Right ventricle myocardium inferior (tissue), 1 donor: Measurements from ENCODE around the gene ANKS1B. TPM values are rescaled to one million over a fixed set of nuclear protein-coding genes. Genes with fewer than 3 reads are reported as not detected.
"Not testable (repeated sequence)": the region's sequence is repeated elsewhere in the genome, so short reads cannot be mapped to it uniquely, and the experiment has no call there.

Experiments used
- ATAC-seq: fragments of 200-7000 bp; cut with Tn5 transposase; one replicate; pipeline ENCODE4 v1.9.1; 2020; ENCODE audit warnings: mild to moderate bottlenecking, moderate library complexity
- DNase-seq: peaks from one replicate; pipeline ENCODE4 v3.0.0; 2021; ENCODE audit errors: missing footprints
- intact Hi-C: fragments of 100-400 bp; cut with DNase I; formaldehyde crosslinking; loops from one replicate; pipeline ENCODE4 v1.11.0; 2022
- total RNA-seq: library from RNA; stranded (reverse); fragmentation: NEBNext Ultra II Directional; extraction: Animal tissue kit (Norgen Biotek cat#: 25700); gene quantifications from one replicate; pipeline ENCODE4 v1.2.1, GENCODE V29; 2021
- donor health status: DM: no; HTN: yes; CAD: no; lungs with severe emphysema.

Gene ANKS1B
- total RNA-seq, 1 donor from 2014 or later: 2.3 TPM

- ATAC-seq, intact Hi-C loops, DNase-seq: not testable (repeated sequence)
Measured at GRCh38 chr12:99797931-99798330, 186.8 kb downstream of the ANKS1B start.

GRCh38 chr12:99783421-99783820 lies 201.3 kb downstream of the ANKS1B start:
- no peak for ATAC-seq
- intact Hi-C loops: no loop called here
- DNase-seq: no peak

GRCh38 chr12:99772274-99772673 lies 212.5 kb downstream of the ANKS1B start:
- ATAC-seq (peak; percentile 54), DNase-seq (no peak)
- intact Hi-C loops: no loop called here

GRCh38 chr12:99771659-99772058 lies 213.1 kb downstream of the ANKS1B start:
- intact Hi-C loops: no loop called here
- no peak for ATAC-seq
- no peak for DNase-seq

- intact Hi-C loops: loop anchor here (10.0 kb wide), 1 partner anchor 725 kb away; no protein-coding TSS in a partner anchor
- ATAC-seq: no peak
- DNase-seq: no peak
Measured at GRCh38 chr12:99769396-99769980, 215.2 kb downstream of the ANKS1B start.

- no peak for ATAC-seq
- DNase-seq: no peak
- intact Hi-C loops: loop anchor here (10.0 kb wide), 1 partner anchor 724 kb away; no protein-coding TSS in a partner anchor
Measured at GRCh38 chr12:99768758-99769157, 216.0 kb downstream of the ANKS1B start.

- intact Hi-C loops: loop anchor here (10.0 kb wide), 1 partner anchor 723 kb away; no protein-coding TSS in a partner anchor
- ATAC-seq (no peak), DNase-seq (no peak)
Measured at GRCh38 chr12:99767809-99768208, 216.9 kb downstream of the ANKS1B start.

GRCh38 chr12:99766408-99766807 lies 218.3 kb downstream of the ANKS1B start:
- ATAC-seq (no peak), DNase-seq (no peak)
- intact Hi-C loops: loop anchor here (10.0 kb wide), 1 partner anchor 722 kb away; no protein-coding TSS in a partner anchor

- no peak for ATAC-seq
- intact Hi-C loops: loop anchor here (10.0 kb wide), 1 partner anchor 721 kb away; no protein-coding TSS in a partner anchor
Measured at GRCh38 chr12:99765469-99766114, 219.1 kb downstream of the ANKS1B start.

GRCh38 chr12:99759444-99759843 lies 225.3 kb downstream of the ANKS1B start:
- ATAC-seq (no peak), DNase-seq (no peak)
- intact Hi-C loops: no loop called here

More at GRCh38 chr12:99765469-99766114, 219.1 kb downstream of the ANKS1B start:
- DNase-seq: no peak

- DNase-seq (no peak), ATAC-seq (no peak)
- intact Hi-C loops: no loop called here
Measured at GRCh38 chr12:99758997-99759396, 225.7 kb downstream of the ANKS1B start.

GRCh38 chr12:99752740-99753139 lies 232.0 kb downstream of the ANKS1B start:
- no peak for ATAC-seq
- DNase-seq: no peak
- intact Hi-C loops: no loop called here

GRCh38 chr12:99746538-99746937 lies 238.2 kb downstream of the ANKS1B start:
- intact Hi-C loops: no loop called here
- ATAC-seq (no peak), DNase-seq (no peak)

GRCh38 chr12:99745895-99746294 lies 238.8 kb downstream of the ANKS1B start:
- intact Hi-C loops: no loop called here
- no peak for DNase-seq
- no peak for ATAC-seq

- DNase-seq (no peak), ATAC-seq (no peak)
- intact Hi-C loops: no loop called here
Measured at GRCh38 chr12:99745121-99745520, 239.6 kb downstream of the ANKS1B start.

- intact Hi-C loops: no loop called here
- ATAC-seq (no peak), DNase-seq (no peak)
Measured at GRCh38 chr12:99736760-99737269, 247.9 kb downstream of the ANKS1B start.

GRCh38 chr12:99732131-99732530 lies 252.6 kb downstream of the ANKS1B start:
- no peak for ATAC-seq
- DNase-seq: no peak
- intact Hi-C loops: no loop called here

- DNase-seq: no peak
- no peak for ATAC-seq
- intact Hi-C loops: no loop called here
Measured at GRCh38 chr12:99722690-99723486, 261.8 kb downstream of the ANKS1B start.

- intact Hi-C loops: no loop called here
- DNase-seq: no peak
- ATAC-seq: no peak
Measured at GRCh38 chr12:99721715-99722275, 262.9 kb downstream of the ANKS1B start.
